ENCODE data around the gene BOD1L2.

The BOD1L2 gene

DNA sequence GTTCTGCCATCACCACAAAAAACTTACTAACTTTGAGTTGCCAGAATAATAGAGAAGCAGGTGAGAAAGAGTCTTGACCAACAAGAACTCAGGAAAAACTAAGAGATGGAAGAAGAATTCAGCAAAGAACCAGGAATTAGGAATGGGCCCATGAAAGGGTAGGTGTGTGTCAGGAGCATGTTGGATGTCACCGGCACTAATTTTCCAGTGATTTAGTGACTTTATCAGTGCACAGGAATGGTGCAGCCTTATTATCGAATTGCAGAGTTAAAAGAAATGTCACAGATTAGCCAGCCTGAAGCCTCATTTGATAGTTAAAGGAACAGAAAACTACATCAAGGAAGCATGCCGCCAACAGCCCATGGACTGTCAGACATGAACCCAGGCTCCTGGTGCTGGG lies 9.0 kb upstream of the BOD1L2 start:
- ATAC-seq (ENCODE audit: low read depth), result no peak
- Mint-ChIP-seq H3K4me3 (no peak overlapping the region), H3K9me3 (peaks cover 2% of the 10 kb centered on the region), H3K27ac (no peak overlapping the region), H3K27me3 (peaks cover 13% of the 10 kb centered on the region), H3K4me1 (no peaks in the 10 kb centered on the region), H3K36me3 (no peaks in the 10 kb centered on the region)
- DNase-seq (ENCODE audit: low spot score in 2 of 2), result no peak

DNA sequence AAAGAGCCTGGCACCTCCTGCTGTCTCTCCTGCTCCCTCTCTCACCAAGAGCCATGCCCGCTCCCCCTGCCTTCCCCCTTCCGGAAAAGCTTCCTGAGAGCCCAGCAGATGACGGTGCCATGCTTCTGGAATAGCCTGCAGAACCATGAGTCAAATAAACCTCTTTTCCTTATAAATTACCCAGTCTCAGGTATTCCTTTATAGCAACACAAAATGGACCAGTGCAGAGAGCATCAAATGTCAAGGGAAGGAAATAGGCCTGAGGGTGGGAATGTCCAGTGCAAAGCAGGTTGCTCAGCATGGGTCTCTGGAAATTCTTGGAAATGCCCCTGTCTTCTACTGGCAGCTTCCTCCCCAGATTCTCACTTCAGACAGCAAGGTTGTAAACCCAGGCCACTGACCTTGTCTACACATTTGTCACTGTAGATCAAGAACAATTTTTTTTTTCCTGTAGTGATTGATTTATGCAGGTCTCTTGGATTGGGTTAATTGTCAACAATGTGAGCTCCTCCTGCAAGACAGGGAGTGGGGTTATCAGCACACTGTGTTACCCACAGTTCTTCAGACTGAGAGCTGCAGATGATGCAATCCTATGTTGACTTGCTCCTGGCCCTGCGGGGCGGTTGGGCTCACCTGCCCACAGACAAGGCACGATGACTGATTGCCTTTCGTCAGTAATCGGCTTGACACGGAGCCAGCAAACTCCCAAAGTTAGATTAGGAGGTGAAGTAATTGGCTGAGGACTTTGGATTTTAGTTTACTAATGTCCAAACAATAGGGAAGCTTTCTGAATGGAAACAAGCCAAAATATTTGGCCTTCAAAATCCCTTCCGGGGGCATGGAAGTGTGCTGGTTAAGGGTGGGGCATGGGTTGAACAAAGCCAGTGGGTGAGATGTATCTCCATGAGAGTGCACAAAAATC lies 5.4 kb upstream of the BOD1L2 start:
- H3K9me3 Mint-ChIP-seq, result peaks cover 3% of the 10 kb centered on the region
- DNase-seq (ENCODE audit: low spot score in 2 of 2) (no peak), ATAC-seq (ENCODE audit: low read depth) (no peak)
- peaks cover 17% of the 10 kb centered on the region for H3K27me3 Mint-ChIP-seq
- no peak overlapping the region for H3K4me3 Mint-ChIP-seq
- no peak overlapping the region for H3K27ac Mint-ChIP-seq
- H3K4me1 Mint-ChIP-seq, result no peaks in the 10 kb centered on the region
- H3K36me3 Mint-ChIP-seq, result no peaks in the 10 kb centered on the region

DNA sequence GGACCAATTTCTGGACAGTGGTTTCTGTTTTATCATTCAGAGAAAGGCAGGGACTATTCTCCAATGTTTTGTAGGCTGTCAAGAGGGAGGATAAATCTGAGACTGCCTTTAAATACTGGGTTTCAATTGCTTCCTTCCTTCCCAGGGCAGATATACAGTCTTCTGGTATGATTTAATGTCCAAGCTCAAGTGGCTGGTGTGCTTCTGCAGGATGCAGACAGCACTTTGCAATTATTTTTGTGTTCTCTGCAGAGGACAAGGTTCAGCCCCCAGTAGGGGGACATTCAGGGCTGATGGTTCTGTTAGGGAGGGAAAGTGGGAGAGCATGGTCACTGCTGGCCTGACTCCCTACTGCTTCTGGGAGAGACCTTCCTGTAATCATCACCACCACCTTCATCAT lies 4.6 kb upstream of the BOD1L2 start:
- no peak overlapping the region for H3K27ac Mint-ChIP-seq
- peaks cover 18% of the 10 kb centered on the region for H3K27me3 Mint-ChIP-seq
- DNase-seq (ENCODE audit: low spot score in 2 of 2), result no peak
- H3K36me3 Mint-ChIP-seq, result no peaks in the 10 kb centered on the region
- no peaks in the 10 kb centered on the region for H3K4me1 Mint-ChIP-seq
- peaks cover 6% of the 10 kb centered on the region for H3K9me3 Mint-ChIP-seq
- ATAC-seq (ENCODE audit: low read depth), result no peak
- no peak overlapping the region for H3K4me3 Mint-ChIP-seq

DNA sequence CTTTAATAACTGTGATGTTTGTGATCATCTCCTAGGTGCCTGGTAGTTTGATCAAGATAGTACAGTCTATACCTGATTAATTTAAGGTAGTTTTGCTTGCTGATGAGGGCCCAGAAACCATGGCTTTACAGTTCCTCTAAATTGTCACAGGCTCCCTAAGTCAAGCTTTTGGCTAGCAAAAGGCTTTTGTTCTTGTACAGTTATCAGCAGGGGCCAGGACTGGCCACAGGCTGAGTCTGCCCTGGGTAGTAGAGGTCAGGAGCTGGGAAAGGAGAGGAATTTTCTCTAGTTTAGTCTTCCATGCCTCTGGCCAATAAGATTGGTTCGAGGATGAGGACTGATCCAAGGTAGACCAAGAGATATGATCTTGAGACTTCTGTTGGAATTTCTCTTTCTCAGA lies 3.6 kb upstream of the BOD1L2 start:
- no peaks in the 10 kb centered on the region for H3K4me1 Mint-ChIP-seq
- DNase-seq (ENCODE audit: low spot score in 2 of 2) (no peak), ATAC-seq (ENCODE audit: low read depth) (no peak)
- H3K9me3 Mint-ChIP-seq, result peaks cover 6% of the 10 kb centered on the region
- peaks cover 15% of the 10 kb centered on the region for H3K27me3 Mint-ChIP-seq
- H3K27ac Mint-ChIP-seq, result no peak overlapping the region
- H3K4me3 Mint-ChIP-seq, result no peak overlapping the region
- H3K36me3 Mint-ChIP-seq, result no peaks in the 10 kb centered on the region

DNA sequence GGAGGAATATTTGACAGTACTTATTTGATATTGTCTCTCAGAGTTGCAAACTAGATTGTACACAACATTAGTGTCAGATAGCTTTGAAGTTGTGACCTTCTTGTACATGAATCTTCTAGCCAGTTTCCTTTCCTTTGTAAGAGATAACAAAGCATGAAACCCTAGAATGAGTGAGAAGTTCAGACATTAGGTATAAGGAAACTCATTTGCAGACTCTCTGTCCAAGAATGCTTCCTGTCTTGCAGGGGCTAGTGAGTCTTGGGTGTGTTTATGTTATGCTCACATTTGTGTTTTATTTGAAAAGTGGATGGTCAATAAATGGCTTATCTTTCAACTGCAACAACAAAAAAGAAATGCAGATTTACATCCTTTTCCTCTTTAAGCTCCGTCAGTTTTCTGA lies 1.4 kb downstream of the BOD1L2 start:
- Mint-ChIP-seq H3K4me3 (no peak overlapping the region), H3K27ac (no peak overlapping the region), H3K9me3 (peaks cover 7% of the 10 kb centered on the region), H3K27me3 (peaks cover 16% of the 10 kb centered on the region), H3K36me3 (peaks cover 2% of the 10 kb centered on the region), H3K4me1 (peaks cover 4% of the 10 kb centered on the region)
- DNase-seq (ENCODE audit: low spot score in 2 of 2) (no peak), ATAC-seq (ENCODE audit: low read depth) (no peak)

DNA sequence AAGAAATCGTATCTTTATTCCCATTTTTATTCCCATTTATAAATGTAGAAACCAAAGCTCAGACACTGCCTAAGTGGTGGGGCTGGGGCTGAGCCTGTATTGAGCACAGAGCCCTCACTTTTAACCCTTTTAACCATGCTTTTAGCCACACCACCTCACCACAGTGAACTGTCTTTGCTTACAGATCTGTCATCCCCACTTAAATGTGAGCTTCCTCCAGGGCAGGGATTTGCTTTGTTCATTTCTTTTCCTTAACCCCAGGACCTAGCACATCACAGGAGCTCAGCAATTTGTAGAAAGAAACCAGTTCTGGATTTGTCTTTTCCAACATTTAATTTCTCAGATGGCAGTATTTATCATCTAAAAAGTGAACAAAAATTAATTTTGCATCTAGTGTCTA lies 2.2 kb downstream of the BOD1L2 start:
- Mint-ChIP-seq H3K36me3 (peaks cover 2% of the 10 kb centered on the region), H3K4me3 (no peak overlapping the region), H3K4me1 (peaks cover 4% of the 10 kb centered on the region), H3K9me3 (peaks cover 7% of the 10 kb centered on the region), H3K27ac (no peak overlapping the region), H3K27me3 (peaks cover 18% of the 10 kb centered on the region)
- no peak for ATAC-seq (ENCODE audit: low read depth)
- no peak for DNase-seq (ENCODE audit: low spot score in 2 of 2)

DNA sequence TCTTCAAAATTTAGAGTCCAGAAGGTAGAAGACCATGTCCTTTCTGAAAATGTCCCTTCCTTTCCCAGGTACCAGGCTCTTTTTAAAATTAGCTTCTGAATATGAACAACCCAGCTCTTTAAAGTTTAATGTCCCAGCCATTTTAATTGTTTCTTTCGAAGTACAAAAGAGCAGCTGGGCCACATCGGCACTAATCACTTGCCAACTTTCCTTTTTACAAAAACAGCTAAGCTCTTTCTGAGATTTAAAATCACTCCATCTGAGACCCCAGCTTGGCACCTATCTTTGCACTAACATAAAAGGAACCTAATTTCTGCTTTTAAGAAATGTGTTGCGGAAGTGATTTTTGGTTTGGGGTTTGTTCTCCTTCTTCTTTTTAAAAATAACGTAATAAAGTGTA lies 2.6 kb downstream of the BOD1L2 start:
- DNase-seq (ENCODE audit: low spot score in 2 of 2) (no peak), ATAC-seq (ENCODE audit: low read depth) (no peak)
- no peak overlapping the region for H3K4me3 Mint-ChIP-seq
- peaks cover 20% of the 10 kb centered on the region for H3K27me3 Mint-ChIP-seq
- peaks cover 2% of the 10 kb centered on the region for H3K36me3 Mint-ChIP-seq
- H3K4me1 Mint-ChIP-seq, result peaks cover 4% of the 10 kb centered on the region
- H3K9me3 Mint-ChIP-seq, result peaks cover 7% of the 10 kb centered on the region
- no peak overlapping the region for H3K27ac Mint-ChIP-seq

DNA sequence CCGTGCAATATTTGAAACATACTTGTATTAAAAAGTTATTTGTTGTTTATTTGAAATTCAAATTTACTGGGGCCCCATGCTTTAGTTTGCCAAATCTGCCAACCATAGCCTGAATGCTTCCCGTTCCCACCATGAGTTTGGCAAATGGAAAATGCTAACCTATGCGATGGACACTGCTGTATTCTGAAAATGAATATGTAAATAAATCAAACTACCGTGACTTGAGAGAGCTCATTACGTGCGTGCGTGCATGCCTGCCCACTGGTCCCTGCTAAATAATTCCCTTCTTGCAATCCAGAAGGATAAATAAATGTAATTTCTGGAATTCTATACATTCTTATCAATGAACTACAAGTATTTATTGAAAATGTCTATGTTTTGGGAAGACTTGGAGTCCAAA lies 3.2 kb downstream of the BOD1L2 start:
- Mint-ChIP-seq H3K4me3 (peak overlapping the region; percentile 0), H3K36me3 (peaks cover 2% of the 10 kb centered on the region), H3K9me3 (peaks cover 7% of the 10 kb centered on the region), H3K4me1 (peaks cover 4% of the 10 kb centered on the region), H3K27ac (no peak overlapping the region), H3K27me3 (peaks cover 18% of the 10 kb centered on the region)
- ATAC-seq (ENCODE audit: low read depth) (no peak), DNase-seq (ENCODE audit: low spot score in 2 of 2) (no peak)

DNA sequence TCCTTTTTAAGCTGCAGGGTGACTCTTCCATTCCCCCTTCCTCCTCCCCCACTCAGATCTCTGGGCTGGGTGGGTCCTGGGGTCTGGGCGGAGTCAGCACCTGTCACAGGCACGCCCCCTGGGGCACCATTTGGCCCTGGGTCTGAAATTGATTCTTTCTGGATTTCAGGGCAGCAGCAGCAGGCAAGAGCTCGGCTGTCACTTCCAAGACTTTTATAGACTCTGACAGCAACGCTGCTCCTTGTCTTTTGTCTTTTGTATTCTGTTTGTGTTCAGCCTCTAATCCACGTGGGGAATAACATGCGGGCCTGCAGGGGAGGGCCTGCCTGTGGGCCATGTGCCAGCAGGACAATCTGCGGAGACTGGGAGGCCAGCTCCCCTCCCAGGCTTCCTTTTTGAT lies 3.9 kb downstream of the BOD1L2 start:
- H3K9me3 Mint-ChIP-seq, result peaks cover 7% of the 10 kb centered on the region
- peaks cover 18% of the 10 kb centered on the region for H3K27me3 Mint-ChIP-seq
- H3K36me3 Mint-ChIP-seq, result peaks cover 2% of the 10 kb centered on the region
- H3K4me1 Mint-ChIP-seq, result peaks cover 4% of the 10 kb centered on the region
- H3K4me3 Mint-ChIP-seq, result no peak overlapping the region
- DNase-seq (ENCODE audit: low spot score in 2 of 2), result no peak
- no peak overlapping the region for H3K27ac Mint-ChIP-seq
- ATAC-seq (ENCODE audit: low read depth), result no peak

DNA sequence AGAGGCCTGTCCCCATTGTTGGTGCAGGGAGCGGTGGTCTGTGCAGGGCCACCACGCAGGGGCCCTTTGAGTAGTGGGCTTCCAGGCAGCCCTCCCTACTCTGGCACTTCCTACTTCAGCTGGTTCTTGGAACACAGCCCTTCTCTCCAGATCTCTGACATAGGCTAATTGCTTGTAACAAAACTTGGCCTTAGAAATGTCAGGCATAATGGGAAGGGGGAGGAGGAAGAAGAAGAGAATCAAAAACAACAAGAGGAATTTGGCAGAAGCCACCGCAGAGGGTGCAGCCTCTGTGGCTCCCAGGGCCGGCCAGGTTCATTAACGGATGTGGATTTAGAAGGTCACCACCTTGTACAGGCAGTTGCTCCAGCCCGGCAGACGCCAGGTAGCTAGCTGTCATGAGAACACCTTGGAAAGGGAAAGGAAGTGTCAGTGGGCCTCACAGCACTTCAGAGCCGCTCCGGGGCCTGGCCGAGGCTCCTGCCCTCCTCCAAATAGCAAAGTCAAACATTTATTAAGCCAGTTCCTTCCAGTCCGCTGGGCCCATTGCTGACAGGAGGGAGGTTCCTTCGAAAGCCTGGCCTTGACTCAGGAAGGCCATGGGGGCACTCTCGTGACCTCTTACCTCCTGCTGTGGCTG lies 7.4 kb downstream of the BOD1L2 start:
- ATAC-seq (ENCODE audit: low read depth) (no peak), DNase-seq (ENCODE audit: low spot score in 2 of 2) (no peak)
- Mint-ChIP-seq H3K27ac (no peak overlapping the region), H3K4me3 (no peak overlapping the region), H3K4me1 (peaks cover 4% of the 10 kb centered on the region), H3K9me3 (peaks cover 5% of the 10 kb centered on the region), H3K27me3 (peaks cover 21% of the 10 kb centered on the region), H3K36me3 (peaks cover 2% of the 10 kb centered on the region)

DNA sequence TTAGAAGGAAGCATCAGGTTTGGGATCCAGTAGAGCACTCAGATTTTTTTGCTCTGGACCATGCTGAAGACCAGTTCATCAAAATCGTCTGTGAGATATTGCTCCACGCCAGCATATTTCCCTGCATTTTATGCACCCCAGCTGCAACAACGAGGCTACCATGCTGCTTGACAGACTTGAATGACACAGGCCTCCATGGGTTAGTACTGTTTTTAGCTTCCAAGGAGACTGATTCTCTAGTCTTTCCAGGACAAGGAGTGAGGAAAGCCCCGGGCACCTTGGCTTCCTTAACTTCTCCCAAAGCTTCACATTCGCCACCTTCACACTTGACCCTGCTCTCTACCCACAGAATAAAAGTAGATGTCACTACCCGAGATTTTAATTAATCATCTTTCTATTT lies 17.5 kb downstream of the BOD1L2 start:
- Mint-ChIP-seq H3K4me1 (no peaks in the 10 kb centered on the region), H3K4me3 (no peak overlapping the region), H3K27me3 (peaks cover 10% of the 10 kb centered on the region), H3K9me3 (peaks cover 7% of the 10 kb centered on the region), H3K36me3 (no peaks in the 10 kb centered on the region), H3K27ac (no peak overlapping the region)
- ATAC-seq (ENCODE audit: low read depth) (no peak), DNase-seq (ENCODE audit: low spot score in 2 of 2) (no peak)

DNA sequence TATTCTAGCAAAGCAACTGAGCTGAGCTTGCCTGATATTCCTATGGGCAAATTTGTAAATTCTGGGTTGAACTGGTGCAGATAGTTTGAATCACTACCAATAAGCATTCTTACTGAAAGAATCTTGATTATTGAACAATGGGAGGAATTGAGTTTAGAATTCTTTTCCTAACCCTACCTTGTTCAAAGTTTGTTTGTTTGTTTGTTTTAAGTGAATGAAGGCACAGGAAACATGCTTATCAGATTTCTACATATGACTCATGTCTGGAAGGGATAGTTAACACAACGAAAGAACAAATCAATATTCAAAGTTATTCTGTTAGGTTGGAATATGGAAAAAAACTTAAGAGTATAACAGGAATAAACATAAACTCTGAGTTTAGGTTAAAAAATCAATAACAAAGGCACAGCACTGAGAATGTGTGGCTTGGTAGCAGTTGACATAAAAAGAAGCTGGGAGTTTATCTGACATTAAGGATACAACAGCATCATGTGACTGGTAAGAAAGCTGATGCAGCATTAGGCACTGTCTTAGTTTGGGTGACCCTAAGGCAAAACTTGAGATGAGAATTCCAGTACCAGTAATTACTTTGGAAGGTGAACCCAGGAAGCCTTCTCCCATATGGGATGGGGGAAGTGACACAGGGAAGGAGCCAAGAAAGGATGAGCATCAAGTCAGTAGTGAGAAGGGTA lies 20.9 kb downstream of the BOD1L2 start:
- Mint-ChIP-seq H3K9me3 (peaks cover 4% of the 10 kb centered on the region), H3K36me3 (no peaks in the 10 kb centered on the region), H3K4me3 (no peak overlapping the region), H3K27me3 (peaks cover 9% of the 10 kb centered on the region), H3K4me1 (no peaks in the 10 kb centered on the region), H3K27ac (no peak overlapping the region)
- ATAC-seq (ENCODE audit: low read depth), result no peak
- DNase-seq (ENCODE audit: low spot score in 2 of 2), result no peak

DNA sequence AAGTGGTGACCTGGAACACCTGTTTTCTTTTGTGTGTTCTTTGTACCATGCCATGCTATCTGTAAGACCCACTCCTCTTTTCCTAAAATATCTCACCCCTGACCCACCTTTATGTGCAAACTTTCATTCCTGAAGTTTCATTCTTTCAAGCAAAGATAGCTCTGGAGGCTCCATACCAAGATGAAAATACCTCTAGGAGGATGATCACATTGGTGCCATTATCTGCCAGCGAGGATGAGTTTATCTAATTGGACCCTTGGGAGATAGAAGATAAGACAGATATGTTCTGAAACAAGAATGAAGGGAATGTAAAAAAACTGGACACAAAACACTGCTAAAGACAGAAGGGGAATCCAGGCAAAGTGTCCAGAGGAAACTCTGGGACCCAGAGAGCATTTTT lies 24.1 kb downstream of the BOD1L2 start:
- H3K9me3 Mint-ChIP-seq, result peaks cover 3% of the 10 kb centered on the region
- no peak overlapping the region for H3K27ac Mint-ChIP-seq
- H3K27me3 Mint-ChIP-seq, result peaks cover 7% of the 10 kb centered on the region
- no peak for ATAC-seq (ENCODE audit: low read depth)
- no peaks in the 10 kb centered on the region for H3K4me1 Mint-ChIP-seq
- no peak overlapping the region for H3K4me3 Mint-ChIP-seq
- DNase-seq (ENCODE audit: low spot score in 2 of 2), result no peak
- no peaks in the 10 kb centered on the region for H3K36me3 Mint-ChIP-seq

DNA sequence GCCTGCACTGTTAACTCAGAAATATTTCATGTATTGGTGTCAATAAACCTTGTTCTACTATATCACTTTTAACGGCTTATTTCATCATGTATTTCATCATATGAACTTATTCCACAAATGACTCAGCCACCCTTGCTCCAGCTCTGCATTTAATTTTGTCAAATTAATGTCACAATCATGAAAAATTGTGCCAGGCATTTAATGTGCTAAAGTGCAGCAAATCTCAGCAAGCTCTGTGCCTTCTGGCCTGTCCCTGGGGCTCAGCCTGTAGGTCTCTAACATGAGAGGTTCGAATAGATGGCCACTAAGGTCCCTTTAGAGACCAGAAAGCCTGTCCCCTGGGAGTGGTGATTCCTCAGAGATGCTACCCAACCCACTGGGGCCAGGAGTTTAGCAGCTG lies 28.6 kb downstream of the BOD1L2 start:
- H3K27ac Mint-ChIP-seq, result no peak overlapping the region
- DNase-seq (ENCODE audit: low spot score in 2 of 2) (no peak), ATAC-seq (ENCODE audit: low read depth) (no peak)
- peaks cover 9% of the 10 kb centered on the region for H3K9me3 Mint-ChIP-seq
- no peak overlapping the region for H3K4me3 Mint-ChIP-seq
- peaks cover 3% of the 10 kb centered on the region for H3K27me3 Mint-ChIP-seq
- no peaks in the 10 kb centered on the region for H3K36me3 Mint-ChIP-seq
- H3K4me1 Mint-ChIP-seq, result no peaks in the 10 kb centered on the region

Data from memory B cell (primary cell).